HG03060 (cell line): Measurements from ENCODE around the gene ST8SIA1.
"Not testable (repeated sequence)": the region's sequence is repeated elsewhere in the genome, so short reads cannot be mapped to it uniquely, and the experiment has no call there.

Experiments
- ATAC-seq: cut with Tn5 transposase; IDR thresholded peaks from one replicate; pipeline ENCODE4 v1.9.1; 2021; ENCODE audit warnings: low read depth, moderate number of reproducible peaks; ENCODE audit not compliant: unreplicated experiment

ST8SIA1 gene, protein sequence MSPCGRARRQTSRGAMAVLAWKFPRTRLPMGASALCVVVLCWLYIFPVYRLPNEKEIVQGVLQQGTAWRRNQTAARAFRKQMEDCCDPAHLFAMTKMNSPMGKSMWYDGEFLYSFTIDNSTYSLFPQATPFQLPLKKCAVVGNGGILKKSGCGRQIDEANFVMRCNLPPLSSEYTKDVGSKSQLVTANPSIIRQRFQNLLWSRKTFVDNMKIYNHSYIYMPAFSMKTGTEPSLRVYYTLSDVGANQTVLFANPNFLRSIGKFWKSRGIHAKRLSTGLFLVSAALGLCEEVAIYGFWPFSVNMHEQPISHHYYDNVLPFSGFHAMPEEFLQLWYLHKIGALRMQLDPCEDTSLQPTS

DNA sequence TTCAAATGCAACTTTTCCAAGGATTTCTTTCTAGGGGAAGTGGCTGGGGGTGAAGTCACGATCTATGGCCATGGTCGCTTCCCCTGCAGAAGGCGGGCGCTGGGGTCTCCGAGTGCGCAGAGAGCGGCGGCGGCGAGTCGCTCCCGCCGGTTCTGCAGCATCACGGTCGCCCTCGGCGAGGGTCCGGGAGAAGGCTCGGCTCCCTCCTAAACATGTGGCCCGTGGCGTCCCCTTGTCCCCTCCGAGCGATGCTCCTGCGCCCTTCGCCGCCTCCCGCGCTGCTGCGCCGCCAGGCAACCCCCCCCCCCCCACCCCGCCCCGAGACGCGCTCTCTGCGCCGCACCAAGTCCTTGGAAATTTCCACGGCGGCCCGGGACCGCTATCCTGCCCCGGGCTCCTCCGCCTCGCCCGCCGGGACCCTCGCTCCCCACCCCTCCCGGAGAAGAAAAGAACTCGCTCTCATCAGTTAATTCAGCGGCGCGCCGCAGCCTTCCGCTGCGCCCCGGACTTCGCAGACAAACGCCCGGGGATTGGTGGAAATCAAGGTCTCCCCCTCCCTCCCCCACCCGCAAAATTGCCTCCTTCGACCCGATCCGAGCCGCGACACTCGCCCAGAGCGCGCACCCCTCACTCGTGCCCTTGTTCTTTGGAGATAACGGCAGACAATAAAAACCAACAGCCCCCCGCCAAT lies at the start of gene ST8SIA1:
Gene ST8SIA1 (minus strand): TSS at position 298 of the 691 bp plus-strand sequence. CDS start 475 bp downstream, outside the sequence.
- no peak for ATAC-seq

DNA sequence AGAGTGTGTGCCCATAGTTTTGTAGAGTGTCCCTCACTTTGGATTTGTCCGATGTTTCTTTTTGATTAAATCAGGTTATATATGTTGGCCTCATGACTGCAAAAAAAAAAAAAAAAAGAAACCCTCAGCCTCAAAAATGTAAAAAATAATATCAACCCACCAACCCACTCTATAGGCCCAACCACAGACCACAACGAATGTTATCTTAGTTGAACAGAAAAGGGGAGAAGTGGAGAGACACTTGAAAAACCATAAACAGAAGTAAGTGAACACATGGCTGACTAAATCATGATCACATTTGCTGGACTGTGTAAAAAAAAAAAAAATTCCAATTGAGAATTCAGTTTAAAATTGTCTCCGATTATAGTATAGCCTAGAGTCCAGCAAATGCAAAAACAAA lies 45.5 kb upstream of the ST8SIA1 start:
- no peak for ATAC-seq

DNA sequence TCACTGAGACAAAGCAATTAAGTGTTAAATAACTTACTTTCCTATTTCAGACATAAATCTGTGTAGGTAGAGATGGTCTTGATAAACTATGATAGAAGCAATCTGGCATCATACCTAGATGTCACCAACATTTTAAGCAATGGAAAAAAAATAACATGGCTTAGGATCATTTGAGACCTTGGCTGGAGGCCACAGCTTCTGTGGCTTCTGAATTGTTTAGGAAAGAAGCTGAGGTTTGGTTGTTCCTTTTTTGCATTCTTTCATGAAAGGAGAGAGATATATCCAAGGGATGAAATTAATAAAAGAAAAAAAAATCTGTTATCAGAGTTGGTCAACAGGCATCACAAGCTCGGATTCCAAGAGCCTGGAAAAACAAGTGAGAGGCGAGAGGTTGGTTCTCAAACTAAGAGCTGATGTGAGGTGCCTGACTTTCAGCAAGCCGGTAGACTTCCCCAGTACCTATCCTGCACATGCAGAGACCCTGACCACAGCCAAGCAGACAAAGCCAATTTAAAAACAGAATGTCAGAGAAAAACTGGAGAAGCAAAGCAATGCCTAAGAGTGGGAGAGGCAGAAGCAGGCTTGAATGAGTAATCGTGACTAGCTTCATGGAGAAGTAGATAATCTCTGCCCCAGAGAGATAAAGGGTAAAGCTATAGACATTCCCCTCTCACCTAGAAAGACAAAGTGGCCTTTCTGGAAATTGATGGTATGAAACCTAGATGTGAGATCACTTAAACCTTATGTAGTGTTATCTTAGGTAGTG lies 43.4 kb upstream of the ST8SIA1 start:
- ATAC-seq, result no peak

DNA sequence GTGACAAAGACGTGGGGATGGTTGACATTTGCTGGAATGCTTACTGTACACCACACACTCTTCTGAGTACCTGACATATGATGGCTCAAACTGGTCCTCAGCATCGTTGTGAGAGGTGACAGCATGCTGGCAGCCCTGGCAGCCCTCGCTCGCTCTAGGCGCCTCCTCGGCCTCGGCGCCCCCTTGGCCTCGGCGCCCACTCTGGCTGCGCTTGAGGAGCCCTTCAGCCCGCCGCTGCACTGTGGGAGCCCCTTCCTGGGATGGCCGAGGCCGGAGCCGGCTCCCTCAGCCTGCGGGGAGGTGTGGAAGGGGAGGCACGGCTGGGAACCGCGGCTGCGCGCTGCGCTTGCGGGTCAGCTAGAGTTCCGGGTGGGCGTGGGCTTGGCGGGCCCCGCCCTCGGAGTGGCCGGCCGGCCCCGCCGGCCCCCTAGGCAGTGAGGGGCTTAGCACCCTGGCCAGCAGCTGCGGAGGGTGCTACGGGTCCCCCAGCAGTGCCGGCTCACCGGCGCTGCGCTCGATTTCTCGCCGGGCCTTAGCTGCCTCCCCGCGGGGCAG lies 42.2 kb upstream of the ST8SIA1 start:
- ATAC-seq, result not testable (repeated sequence)

DNA sequence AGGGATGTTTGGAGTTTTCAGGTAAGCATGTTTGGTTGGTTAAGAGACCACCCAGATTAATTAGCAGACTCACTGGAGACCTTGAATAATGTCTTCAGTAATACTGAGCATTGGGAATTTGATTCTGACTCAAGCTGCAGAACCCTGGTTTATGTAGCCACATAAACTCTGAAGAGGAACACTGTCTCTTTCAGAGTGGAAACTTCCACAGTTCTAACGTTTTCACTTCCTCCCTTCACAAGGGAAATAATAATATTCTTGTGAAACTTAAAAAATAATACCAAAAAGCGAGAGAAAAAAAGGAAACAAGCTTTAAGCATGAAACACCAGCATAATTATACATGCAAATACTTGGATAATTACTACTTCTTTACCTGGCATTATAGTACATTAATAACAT lies 40.0 kb upstream of the ST8SIA1 start:
- no peak for ATAC-seq

DNA sequence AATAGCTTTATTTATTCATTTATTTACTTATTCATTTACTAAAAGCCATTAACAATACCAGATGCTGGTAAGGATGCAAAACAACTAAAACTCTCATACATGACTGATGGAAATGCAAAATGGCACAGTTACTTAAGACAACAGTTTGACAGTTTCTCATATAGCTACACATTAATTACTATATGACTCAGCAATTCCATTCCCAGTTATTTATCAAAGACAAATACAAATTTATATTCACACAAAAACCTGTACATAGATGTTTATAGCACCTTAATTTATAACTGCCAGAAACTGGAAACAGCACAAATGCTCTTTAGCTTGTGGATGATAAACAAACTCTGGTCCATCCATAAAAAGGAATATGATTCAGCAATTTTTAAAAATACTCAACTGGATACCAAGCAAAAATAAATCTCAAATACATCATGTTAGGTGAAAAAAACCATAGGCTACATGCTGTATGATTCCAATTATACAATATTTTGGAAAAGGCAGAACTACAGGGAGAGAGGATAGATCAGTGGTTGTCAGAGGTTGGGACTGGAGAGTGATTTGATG lies 37.9 kb upstream of the ST8SIA1 start:
- ATAC-seq, result no peak

DNA sequence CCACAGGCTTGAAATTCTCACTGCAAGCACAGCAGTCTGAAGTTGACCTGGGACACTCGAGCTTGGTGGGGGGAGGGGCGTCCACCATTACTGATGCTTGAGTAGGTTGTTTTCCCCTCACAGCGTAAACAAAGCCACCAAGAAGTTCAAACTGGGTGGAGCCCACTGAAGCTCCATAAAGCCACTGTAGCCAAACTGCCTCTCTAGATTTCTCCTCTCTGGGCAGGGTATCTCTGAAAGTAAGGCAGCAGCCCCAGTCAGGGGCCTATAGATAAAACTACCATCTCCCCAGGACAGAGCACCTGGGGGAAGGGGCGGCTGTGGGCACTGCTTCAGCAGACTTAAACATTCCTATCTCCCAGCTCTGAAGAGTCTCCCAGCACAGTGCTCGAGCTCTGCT lies 31.7 kb upstream of the ST8SIA1 start:
- ATAC-seq, result no peak

DNA sequence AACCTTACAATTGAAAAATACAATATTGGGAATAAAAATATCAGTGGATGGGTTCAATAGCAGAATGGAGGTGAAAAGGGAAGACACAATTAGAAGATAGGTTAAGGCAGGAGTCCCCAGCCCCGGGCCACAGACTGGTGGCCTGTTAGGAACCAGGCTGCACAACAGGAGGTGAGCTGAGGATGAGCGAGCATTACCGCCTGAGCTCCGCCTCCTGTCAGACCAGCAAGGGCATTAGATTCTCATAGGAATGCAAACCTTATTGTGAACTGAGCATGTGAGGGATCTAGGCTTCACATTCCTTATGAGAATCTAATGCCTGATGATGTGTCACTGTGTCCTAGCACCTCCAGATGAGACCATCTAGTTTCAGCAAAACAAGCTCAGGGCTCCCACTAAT lies 27.3 kb upstream of the ST8SIA1 start:
- no peak for ATAC-seq

DNA sequence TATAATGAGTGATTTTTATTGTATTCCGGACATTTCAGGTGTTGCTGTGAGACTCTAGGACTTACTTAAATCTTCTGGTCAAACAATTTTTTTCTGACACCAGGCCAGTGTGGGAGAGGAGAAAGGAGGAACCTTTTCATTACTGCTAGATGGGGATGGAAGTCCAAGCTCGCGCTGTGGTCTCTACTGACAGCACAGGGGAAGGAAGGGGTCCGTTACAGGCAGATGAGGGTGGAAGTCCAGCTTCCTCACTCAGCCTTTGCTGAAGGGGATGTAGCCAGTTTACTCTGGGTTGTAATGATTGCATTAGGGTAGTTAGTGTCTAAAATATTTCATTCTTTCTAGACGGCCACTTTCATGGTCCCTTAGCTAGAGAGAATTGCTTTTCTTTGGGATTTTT lies 26.3 kb upstream of the ST8SIA1 start:
- no peak for ATAC-seq

DNA sequence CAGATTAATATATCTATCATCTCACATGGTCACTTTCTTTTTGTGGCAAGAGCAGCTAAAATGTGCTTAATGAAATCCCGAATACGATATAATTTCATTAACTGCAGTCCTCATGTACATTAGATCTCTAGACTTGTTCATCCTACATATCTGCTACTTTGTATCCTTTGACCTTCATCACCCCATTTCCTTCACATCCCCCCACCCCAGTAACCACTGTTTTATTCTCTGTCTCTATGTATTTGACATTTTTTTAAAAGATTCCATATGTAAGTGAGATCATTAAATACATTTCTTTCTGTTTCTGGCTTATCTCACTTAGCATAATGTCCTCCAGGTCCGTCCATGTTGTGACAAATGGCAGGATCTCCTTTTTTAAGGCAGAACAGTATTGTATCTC lies 23.0 kb upstream of the ST8SIA1 start:
- ATAC-seq, result no peak

DNA sequence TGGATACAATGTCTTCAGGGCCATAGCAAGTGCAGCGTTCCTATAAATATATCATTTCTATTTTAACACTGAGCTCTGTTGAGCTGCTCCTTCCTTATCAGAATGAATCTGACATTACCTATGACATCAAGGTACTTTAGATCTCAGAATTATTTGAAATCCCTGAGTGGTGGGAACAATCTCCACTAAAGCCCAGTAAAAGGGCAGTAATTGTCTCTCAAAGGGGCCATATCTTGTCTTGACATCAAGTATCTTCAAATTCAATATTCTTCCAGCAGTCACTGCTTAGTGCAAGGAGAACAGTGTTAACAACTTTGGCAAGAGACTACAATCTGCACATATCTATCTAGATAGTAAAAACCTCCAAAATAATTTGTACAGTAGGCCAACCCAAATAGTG lies 21.7 kb upstream of the ST8SIA1 start:
- no peak for ATAC-seq

DNA sequence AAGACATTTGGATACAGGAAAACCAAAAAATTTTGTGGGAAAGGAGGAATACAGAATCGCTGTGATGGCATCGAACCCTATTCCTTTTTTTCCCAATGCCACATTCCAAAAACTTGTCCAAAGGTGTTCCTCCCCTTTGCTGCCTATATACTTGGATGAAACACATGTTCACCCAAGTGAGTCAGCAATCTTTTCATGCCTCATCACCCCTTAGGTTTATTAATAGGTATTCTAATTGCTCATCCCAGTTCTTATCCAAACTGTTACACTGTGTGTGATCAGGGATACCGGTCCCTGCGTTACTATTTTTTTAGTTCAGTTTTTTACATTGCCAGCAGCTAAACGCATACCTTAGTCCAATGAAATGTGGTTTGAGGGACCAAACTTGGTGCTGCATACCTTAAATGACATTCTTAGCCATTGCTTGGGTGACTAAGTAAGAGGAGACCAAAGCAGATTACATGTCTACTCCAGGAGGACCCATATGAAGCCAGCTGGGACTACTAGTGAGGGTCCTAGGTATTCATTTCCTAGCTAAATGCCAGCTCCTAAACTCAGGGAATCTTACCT lies 20.6 kb upstream of the ST8SIA1 start:
- no peak for ATAC-seq

DNA sequence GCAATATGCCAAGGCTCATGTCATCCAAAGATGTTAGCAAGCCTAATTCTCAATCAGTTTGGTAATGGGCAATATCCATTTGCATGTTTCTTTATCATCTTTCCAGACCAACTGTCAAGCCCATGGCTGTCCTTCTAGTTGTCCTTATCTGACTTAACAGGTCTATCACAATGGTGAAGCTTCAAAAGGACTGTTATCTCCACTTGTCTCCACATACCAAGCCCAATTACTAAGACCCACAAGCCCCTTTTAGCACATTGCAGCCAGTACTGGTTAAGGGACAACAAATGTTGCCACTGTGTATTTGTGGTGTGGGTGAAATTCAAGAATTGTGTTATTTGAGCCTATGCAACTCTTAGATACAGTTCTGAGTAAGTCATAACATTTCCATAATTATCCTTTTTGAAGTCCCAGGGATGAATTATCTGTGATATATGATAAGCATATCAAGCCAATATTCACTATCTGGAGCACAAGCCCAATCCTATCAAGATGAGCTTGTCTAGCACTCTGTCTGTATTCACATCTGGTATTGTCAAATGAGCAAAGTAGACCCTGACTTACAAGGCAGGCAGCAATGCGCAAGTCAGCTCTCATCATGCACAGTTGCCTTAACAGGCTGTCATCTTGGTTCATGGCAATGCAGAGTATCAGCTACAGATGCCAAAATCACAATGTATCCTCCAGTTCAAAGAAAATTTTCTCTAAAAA lies 19.3 kb upstream of the ST8SIA1 start:
- no peak for ATAC-seq

DNA sequence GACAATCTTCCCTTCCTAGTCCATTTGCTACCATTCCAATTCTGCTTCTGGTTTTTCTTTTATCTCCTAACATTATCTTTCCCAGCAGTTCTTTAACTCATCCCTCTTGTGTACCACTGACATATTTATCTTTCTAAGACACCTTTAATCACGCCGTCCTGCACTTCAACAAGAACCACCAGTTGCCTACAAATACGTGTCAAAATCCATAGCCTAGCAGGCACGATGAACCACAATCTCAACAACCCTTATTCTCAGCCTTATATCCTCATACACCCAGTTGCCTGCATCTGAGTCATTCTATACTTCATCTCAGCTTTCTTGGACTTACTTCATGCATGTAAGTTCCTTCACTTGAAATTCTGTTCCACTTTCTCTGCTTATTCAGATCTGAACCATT lies 16.4 kb upstream of the ST8SIA1 start:
- no peak for ATAC-seq

DNA sequence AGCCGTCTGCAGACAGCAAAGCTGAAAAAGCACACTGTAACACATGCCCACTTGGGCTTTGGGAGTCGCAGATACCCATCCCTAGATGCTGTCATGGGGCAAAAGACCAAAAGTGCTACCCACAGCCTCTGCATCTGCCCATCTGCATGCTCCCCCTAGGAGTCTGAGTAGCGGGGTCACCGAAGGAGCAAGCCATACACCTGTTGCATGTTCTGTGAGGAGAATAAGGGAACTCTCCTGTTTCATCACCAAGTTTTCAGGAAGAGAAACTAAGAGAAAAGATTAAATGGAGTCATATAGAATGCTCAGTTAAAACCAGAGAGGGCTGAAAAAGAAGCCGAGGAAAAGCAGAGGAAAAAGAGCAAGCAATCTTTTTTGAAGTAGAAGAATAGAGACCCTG lies 13.7 kb upstream of the ST8SIA1 start:
- ATAC-seq, result no peak

DNA sequence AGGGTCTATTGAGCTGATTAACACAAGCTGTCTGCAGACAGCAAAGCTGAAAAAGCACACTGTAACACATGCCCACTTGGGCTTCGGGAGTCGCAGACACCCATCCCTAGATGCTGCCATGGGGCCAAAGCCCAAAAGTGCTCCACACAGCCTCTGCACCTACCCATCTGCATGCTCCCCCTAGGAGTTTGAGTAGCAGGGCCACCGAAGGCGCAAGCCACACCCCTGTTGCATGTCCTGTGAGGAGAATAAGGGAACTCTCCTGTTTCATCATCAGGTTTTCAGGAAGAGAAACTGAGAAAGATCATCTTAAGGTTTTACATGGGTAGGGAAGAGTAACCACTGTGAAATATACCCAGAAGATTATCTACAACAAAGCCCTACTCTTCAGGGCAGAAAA lies 5.6 kb upstream of the ST8SIA1 start:
- no peak for ATAC-seq

DNA sequence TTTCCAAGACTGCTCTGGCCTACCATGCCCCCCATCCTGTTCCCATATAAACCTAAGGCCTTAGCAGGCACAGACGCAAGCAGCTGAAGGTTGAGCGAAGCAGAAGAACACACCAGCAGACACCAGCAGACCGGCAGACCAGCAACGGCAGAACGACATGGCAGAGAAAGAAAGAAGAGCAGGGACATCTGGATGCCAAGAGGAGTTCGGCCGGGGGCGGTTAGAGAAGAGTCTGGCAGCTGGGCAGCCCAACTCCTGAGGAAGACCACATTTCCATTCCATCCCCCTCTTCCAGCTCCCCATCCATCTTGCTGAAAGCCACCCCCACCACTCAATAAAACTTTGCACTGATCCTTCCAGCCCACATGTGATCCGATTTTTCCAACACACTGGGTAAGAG lies 5.2 kb upstream of the ST8SIA1 start:
- no peak for ATAC-seq

DNA sequence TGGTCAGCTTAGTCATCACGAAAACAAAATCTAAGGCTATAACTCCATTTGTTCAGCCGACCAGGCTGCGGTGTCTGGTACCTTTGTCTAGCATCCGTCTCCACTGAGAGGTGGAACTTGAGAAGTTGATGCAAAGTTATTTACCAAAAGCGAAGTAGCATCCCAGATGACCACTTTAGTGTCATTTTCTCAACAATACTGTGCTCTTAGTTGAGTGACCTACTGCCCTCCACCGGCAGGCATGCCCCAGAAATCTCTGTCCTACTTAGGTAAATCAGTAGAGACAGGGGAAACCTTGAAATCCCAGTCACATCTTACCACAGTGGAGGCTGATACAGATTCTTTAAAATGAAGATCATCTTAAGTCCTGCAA lies 1.3 kb upstream of the ST8SIA1 start:
- ATAC-seq, result no peak

DNA sequence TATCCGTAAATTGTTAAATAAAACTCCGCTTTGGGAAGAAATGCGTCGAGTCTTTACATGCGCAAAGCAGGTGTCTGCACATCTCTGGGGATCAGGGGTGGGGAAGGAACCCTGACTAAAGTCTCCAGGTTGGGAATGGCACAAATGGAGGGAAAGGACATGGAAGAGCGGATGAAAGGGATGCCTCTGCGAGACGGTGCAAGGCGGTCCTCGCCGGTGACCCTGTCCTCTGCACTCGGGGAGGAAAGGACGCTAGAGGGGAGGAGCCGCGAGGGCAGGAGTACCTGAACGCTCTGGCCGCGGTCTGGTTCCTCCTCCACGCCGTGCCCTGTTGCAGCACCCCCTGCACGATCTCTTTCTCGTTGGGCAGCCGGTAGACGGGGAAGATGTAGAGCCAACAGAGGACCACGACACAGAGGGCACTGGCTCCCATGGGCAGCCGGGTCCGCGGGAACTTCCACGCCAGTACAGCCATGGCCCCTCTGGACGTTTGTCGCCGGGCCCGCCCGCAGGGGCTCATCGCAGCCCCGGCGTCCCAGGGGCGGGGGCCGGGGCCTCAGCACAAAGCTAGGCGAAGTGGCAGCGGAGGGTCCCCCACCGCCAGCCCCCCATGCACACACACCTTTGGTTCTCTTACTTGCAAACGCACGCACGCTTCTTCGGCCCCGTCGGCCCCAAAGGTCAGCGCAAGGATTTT lies 646 bp downstream of the ST8SIA1 start:
- ATAC-seq, result no peak
